HG03571 (cell line): Measurements from ENCODE around the gene FLRT1.

Experiments used
- ATAC-seq: cut with Tn5 transposase; IDR thresholded peaks from one replicate; pipeline ENCODE4 v1.9.1; 2021; ENCODE audit not compliant: unreplicated experiment

FLRT1 gene

DNA sequence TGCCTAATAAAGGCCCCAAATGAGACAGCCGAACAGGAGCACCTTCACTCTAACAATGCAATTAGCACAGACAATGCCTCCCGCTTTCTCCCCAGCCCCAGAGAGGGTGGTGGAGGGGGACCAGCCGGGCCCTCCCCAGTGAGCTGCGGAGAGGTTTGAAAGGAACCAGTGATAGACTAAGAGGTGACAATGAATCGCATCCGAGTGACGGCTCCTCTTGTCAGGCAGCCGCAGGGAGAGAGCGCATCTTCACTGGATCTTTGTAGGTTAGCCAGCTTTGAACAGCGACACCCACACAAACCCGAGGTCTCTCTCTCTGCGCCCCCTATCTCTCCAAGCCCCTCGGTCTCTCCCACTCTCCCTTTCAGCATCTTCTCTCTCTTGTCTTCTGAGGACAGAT, 28.0 kb downstream of the FLRT1 start:
- ATAC-seq, result no peak

DNA sequence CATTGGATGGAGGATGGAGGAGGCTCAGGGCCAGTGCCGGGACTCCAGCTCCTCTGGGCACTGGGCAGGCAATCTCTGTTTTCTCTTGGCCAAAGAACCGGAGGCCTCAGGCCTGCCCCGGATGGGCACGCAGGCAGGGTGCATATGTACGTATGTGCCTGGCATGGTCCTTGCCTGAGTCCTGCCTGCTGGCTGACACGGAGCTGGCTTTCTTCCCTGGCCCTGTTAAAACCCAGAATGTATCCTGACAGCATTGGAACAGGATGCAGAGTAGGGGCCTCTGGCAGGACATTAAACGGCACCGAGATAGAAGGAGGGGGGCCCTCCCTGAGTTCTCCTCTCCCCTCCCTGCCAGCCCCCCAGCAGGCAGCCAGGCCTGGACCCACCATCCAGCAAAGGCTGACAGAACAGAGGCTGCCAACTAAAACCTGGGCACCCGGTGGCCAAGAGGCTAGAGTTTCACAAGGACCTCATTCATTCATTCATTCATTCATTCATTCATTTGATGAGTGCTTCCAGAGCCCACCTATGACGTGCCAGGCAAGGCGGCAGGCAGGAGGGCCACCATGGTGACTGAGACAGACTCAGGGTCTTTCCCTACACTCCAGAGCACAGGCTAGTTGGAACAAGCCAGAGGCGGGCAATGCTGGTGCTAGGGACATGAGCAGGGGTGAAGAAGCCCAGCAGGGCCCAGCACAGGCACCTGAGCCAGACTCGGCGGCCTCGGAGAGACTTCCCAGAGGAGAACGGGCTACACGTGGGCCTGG, 28.8 kb downstream of the FLRT1 start:
- ATAC-seq, result no peak

DNA sequence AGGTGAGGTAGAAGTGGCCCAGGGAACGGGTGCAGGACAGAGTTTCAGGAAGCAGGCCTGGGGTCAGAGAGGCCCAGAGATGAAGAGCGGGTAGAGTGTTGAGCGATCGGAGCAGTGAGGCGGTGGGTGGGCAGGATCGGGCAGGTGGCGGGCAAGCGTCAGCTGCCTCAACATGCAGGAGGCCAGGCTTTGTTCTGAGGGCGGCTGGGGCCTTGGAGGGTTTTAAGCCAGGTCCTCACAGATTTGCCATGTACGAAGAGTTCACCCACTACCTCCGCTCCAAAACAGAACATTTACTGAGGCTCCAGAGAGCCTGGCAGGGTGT, 29.4 kb downstream of the FLRT1 start:
- no peak for ATAC-seq

- ATAC-seq, result no peak
Observed at GRCh38 chr11:64065712-64066111, 30.0 kb downstream of the FLRT1 start.

DNA sequence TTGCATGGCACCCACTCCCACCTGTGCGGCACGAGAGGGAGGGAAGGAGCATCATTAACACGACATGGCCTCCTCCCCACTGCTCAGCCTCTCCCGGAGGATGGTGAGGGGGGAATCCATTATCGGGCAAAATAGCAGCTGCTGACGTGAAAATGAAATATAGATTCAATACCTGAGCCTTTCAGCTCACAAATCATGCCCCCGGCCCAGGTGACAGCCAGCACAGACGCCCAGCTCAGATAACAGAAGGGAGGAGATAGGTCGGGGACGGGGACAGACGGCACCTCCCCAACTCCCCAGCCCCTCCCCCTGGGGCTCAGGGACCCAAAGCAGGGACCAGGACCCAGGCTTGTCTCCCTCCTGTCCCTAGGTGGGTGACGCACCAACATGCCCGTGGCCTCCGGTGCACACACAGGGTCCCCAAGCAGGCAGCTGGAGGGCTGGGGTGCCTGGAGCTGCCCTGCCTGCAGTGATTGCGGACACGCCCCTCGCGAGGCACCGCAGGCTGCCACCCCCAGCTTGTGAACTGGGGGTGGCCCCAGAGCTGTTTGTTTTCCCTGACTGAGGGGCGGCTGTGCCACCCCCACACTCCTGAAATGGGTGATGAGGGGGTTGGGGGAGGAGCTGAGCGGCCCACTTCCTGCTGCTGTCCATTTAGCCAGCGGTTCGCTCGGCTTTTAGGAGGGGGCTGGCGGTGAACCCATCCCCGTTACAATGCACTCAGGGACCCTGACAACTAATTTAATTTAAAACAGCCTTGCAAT, 31.7 kb downstream of the FLRT1 start:
- no peak for ATAC-seq

DNA sequence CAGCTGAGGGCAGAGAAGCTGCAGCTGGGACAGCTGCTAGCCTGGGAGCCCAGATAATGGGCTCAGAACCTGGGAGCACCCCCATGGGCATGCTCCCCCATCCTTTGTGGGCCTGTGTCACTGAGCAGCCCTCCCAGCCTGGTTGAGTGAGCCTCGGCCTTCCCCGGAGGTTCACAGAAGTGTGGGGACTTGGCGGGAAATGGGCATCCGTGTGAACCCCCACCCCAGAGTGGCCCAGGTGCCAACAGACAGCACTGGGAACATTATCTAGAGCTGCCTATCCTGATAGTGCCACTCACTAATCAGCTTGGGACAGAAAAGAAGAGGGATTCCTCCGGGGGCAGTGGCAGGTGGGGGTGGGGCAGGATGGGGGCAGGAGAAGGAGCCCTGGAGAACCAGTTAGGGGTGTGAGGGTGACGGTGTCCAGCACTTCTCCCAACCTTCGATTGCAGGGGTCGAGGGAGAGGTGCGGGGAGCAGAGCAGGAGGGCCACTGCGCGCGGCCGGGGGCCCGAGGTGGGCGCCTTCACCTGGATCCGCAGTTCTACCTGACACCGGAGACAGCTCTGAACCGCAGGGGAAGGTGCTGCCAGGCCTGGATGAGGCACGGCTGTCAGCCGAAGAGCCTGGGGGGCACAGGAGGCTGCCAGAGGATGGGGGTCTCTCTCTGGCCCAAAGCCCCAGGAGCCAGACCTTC, 33.1 kb downstream of the FLRT1 start:
- no peak for ATAC-seq

DNA sequence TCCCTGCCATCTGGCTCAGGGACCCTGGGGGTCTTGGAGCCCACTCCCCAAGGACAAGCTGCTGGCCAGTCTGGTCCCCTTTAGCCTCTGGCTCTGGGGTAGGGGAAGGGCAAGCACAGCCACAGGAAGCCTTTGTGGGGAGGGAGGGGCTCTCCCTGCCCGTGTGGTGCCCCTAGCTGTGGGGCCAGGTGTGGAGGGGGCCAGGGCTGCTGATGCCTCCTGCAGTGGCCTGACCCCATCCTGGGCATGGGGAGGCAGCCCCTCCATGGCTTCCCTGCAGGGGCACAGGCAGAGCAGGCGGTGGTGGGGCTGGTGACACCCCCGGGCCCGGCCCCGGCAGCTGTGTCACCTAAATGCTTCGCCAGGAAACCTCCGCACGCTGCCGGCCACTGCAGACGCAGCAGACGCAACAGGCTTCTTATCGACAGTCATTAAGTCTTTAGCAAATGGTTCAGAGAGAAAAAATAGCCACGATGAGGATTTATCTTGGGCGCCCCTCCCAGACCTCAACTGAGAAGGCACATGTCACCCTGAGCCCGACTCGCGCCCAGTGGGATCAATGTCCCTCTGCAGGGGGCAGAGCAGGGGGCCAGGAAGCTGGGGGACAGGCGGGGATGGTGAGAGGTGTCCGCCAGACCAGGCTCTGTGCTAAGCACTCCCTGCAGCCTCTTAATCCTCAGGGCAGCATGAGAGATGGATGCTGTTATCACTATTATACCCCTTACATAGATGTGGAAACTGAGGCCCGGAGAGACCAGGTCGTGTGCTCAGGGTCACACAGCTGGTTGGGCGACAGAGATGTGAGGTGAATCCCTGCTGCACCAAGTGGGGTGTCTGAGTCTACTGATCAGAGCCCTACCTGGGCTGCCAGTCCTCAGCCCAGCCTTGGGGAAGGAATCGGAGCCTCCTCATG, 33.9 kb downstream of the FLRT1 start:
- no peak for ATAC-seq

DNA sequence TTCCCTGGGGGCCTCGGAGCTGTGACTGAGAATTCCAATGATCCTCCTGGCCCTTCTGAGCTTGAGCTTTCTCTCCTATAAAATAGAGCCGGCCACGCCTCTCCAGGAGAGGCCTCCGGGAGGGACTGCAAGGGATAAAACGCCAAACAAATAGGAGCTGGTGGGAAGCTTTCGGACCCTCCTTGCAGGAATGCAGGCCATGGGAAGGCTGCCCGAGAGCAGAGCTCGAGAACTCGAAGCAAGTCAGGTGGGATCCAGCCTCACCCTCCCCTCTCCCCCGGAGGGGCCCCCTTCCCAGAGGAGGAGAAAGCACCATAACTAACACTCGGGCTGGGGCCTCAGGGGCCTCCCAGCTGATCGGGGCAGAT, 34.6 kb downstream of the FLRT1 start:
- ATAC-seq, result no peak

DNA sequence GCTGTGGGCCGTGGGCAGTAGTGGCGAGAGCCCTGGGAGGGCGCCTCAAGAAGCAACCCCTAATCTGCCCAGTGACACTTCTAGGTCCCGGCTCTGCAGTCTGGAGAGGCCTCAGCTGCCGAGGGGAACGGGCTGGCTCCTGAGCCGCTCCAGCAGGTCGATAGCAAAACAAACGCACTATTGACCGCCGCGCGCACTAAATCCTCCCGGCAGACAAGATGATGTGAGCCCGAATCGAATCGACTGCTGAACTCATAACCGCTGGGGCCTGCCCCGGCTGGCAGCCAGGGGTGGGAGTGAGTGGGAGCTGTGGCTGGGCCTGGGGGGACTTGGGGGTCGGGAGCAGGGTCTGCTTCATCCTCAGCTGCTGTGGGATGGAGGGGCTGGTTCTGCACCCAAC, 36.1 kb downstream of the FLRT1 start:
- ATAC-seq, result no peak

GRCh38 chr11:64072403-64072802, 36.7 kb downstream of the FLRT1 start:
- no peak for ATAC-seq

DNA sequence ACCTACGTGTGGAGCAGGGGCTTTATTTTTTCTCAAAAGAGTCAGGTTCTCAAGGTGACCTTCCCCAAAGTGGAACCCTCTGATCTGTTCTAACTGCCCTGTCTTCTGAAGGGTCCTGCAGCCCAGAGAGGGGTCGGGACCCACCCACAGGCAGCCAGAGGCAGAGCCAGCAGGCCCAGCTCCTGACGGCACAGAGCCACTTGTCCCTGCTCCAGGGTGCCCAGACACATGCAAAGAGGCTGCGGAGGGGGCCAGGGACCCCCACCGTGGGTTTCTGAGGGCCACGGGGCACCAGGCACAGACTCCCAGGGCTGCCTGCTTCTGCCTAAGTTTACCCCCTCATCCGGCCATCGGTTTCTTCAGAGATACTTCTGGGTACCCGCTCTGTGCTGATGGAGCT, 37.1 kb downstream of the FLRT1 start:
- ATAC-seq, result no peak

- ATAC-seq, result no peak
Observed at GRCh38 chr11:64073542-64073941, 37.8 kb downstream of the FLRT1 start.

DNA sequence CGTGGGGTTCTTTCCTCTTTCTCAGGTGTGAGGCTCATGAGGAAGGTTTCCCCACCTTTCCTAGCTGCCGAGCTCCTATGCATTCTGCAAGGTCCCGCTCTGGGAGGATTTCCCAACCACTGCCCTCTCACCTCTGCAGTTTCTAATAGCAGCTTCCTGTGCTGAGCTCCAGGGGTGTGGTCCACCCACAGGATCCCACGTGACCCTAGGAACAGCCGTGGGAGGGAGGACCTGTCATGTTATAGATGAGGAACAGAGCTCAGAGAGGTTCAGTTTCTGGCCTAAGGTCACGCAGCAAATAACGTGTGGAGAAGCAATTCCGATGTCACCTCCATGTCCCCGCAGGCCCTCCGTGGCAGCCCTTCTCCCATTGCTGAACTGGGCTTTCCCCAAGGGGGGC, 38.5 kb downstream of the FLRT1 start:
- ATAC-seq, result no peak

- ATAC-seq, result no peak
Observed at GRCh38 chr11:64076758-64077157, 41.0 kb downstream of the FLRT1 start.

DNA sequence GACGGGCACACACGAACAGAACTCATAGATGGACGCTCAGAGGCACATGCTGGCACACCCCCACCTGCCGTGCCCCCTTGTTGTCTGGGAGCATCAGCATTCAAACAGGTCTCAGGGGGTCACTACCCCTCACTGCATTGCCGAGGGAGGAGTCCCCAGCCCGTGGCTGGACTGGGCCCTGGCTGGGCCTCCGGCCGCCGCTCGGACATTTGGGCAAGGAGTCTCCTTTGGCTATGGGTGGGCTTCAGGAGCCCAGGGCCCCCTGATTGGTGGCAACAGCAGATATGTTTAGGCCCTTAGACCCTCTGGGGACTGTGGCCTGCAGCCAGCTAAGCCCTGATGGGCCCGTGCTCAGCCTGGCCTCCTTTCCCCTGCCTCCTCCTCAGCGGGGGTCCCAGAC, 41.9 kb downstream of the FLRT1 start:
- ATAC-seq, result no peak

GRCh38 chr11:64078284-64078683, 42.6 kb downstream of the FLRT1 start:
- no peak for ATAC-seq

DNA sequence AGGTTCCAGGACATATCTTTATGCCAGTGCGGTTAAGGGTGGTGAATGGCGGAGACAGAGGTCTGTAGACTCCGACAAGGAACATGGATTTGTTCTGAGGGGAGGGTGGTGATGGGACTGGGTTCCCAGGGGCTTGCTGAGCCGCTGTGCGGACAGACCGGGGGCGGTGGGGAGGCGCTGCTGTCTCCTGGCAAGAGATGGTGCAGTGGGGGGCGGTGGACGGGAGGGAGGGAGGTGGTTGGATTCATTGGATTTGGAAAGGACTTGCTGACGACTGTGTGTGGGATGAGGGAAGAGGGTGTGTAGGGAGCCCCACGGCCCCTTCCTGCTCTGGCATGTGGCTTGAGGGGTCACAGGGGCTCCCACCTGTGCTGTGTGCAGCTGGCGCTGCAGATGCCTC, 43.2 kb downstream of the FLRT1 start:
- no peak for ATAC-seq

GRCh38 chr11:64080390-64080789, 44.7 kb downstream of the FLRT1 start:
- ATAC-seq, result no peak

DNA sequence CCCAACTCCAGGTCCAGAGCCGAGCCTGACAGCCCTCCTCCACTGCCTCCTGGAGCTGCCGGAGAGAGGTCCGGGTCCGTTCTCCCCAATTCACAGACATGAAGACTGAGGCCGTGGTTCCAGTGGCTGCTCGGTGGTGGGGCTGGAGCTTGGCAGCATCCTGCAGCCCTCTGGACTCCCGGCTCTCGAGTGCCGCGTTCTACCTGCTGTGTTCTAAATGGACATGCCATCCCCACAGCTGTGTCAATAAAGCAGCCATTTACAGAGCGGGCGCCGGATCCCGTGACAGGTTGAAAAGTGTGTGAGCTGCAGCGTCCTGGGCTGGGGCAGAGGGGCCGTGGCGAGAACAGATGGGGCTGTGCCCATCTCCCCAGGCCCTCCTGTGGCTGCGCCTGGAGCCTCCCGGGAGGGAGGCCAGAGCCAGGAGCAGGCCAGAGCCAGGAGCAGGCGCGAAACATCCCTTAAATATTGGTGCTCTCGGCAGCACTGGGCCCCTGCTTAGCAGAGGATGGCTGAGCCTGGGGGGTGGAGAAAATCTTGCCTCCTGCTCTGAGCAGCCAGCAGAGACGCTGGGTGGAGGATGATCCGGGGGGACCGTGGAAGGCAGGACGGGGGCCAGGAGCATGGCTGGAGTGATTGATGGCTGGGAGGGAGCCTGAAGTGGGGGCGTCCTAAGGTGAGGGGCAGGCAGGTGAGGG, 46.2 kb downstream of the FLRT1 start:
- no peak for ATAC-seq

DNA sequence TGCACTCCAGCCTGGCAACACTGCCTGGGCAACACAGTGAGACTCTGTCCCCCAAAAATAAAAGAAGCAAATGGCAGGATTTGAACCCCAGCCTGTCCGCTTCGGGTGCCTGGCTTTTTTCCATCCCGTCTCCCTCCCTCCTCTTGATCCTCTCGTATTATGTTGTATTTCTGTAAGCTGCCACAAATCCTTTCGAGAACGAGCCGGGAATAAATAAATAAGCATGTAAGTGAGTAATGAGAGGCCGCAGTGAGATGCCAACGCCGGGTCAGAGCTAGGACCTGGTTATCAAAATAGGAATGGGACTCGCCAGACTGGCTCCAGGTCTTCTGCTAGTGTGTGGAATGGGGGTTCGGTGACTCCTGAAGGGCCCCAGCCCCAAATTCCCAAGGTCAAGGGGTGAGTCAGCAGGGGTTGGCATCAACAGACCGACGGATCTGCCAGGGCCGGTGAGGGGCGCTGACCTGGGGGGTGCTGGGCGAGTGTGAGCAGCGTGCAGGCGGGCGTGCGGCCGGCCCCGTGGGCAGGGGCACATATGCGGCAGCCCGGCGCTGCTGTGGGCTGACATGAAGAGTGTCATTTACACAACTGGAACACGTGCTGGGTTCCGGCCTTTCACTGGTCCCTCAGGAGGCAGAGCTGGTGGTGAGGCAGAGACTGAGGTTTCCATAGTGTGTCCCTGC, 47.8 kb downstream of the FLRT1 start:
- no peak for ATAC-seq
